ENCODE data around the gene CACNA1C.
"Not testable (repeated sequence)": the region's sequence is repeated elsewhere in the genome, so short reads cannot be mapped to it uniquely, and the experiment has no call there.

The CACNA1C gene

DNA sequence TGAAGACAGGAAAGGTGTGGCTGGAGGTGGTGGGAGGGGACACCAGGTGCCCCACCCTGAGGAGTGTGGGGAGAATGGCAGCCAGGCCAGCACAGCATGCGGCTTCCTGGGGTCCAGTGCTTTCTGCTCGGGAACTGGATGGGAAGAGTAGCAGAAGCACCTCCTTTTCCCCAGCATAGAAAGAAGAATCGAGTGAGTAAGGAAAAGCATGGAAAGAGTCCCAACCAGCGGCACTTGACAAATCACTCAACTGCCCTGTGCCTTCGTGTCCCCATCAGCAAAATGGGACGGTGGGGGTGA lies 631.2 kb downstream of the CACNA1C start:
- DNase-seq = not testable (repeated sequence)

GRCh38 chr12:2685620-2686279 lies 633.0 kb downstream of the CACNA1C start:
- not testable (repeated sequence) for DNase-seq

DNA sequence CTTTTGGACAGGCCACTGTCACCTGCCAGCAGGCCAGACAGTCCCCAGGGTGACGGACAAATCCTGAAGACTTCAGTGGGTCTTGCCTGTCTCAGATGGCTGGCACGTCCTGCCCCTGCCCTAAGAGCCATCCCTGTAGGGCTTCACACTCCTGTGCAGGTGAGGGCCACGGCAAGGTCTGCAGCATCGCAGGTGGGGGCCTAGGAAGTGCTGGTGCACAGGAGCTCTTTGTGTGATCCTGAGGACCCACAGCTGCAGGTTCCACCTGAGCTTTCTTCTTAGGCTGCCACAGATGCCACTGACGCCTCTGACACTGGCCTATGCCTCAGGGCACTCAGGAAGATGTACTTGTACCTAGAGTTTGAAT lies 633.5 kb downstream of the CACNA1C start:
- no peak for DNase-seq

GRCh38 chr12:2687058-2687457 lies 634.3 kb downstream of the CACNA1C start:
- no peak for DNase-seq

DNA sequence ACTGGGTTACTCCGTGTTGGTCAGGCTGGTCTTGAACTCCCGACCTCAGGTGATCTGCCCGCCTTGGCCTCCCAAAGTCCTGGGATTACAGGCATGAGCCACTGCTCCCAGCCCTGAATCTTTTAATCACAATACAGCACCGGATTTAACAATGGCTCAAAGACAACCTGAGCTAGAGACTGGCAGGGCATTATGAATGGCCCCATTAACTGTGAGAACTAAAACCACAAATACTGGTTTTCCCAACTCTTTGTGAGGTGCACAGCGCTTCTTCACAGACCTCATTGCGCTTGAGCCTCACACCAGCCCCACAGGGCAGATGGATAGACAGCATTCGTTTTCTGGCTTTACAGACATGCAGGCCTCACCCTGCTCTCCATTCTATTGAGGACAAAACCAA lies 634.9 kb downstream of the CACNA1C start:
- DNase-seq = no peak

DNA sequence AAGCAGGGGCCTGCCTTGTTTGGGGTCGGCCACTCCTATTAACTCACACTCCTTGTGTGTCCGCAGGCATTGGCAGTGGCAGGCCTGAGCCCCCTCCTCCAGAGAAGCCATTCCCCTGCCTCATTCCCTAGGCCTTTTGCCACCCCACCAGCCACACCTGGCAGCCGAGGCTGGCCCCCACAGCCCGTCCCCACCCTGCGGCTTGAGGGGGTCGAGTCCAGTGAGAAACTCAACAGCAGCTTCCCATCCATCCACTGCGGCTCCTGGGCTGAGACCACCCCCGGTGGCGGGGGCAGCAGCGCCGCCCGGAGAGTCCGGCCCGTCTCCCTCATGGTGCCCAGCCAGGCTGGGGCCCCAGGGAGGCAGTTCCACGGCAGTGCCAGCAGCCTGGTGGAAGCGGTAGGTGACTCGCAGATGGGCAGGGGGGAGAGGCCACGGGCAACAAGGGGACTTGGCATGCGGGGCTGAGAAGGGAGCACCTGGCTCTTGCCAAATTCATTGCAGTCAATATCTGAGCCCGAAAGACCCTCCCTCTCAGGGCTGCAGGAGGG lies 635.7 kb downstream of the CACNA1C start:
- DNase-seq = no peak

DNA sequence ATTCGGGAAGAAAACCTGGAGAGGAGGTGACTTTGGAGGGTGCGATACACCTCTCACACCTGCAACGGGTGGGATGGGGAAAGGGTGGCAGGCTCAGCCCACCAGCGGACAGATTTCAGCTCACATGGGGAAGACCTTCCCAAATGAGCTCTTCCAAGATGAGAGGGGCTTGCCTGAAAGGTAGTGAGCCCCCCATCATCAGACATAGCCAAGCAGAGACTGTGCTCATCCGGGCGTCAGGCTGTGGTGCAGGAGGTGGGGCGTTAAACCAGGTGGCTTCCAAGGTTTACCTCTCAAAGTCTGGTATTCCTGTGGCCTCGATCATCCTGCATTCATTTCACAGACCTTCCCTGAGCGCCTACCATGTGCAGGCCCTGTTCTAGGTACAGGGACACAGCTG lies 636.6 kb downstream of the CACNA1C start:
- DNase-seq = no peak

GRCh38 chr12:2689879-2690278 lies 637.1 kb downstream of the CACNA1C start:
- no peak for DNase-seq

DNA sequence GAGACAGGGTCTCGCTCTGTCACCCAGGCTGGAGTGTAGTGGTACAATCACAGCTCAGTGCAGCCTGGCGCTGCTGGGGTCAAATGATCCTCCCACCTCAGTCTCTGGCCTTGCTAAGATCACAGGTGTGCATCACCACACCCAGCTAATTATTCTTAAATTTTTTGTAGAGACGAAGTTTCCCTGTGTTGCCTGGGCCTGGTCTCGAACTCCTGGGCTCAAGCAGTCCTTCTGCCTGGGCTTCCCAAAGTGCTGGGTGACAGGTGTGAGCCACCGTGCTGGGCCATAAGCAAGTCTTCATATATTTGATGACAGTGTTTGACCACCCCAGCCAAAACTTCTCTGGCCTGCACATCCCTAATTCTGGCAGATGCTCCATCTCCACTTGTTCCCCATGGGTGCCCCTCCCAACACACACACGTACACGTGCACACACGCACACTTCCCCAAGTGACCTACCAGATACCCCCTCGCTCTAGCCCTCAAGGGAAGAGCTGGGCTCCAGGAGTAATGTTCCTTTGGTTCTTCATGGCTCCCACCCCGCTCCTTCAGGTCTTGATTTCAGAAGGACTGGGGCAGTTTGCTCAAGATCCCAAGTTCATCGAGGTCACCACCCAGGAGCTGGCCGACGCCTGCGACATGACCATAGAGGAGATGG lies 637.7 kb downstream of the CACNA1C start:
- no peak for DNase-seq

- DNase-seq = peak; percentile 38 to 42
Observed at GRCh38 chr12:2691006-2691344, 638.2 kb downstream of the CACNA1C start.

DNA sequence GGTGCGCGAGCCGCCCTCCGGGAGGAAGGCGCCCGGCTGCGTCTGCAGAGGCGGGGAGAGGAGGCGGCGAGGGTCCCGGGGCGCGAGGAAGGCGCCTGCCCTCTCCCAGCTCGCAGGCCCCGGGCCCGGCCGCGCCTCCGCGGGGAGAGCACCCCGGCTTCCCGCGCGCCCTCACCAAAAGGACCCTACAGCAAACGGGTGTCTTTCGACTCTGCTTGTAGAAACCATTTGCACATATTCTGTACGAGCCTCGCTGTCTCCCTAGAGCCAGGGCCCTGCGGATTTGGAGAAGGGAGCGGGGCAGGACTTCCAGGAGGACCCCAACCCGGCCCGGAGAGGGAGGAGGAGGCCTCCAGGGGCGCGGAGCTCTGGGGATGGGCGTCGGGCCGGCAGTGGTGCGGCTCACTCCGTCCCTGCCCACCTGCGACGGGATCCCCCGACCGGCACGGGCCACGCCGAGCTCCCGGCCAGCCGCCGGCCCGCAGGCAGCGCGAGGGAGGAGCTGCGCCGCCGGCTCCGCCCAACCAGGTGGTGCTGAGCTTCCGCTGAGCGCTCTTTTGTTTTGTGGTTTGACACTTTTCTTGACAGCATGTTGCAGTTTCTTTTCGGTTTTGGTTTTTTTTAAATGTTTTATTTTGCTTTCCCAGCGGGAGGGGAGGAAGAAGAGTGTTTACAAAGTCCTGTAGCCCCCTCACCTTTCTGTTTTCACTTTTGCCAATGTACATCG lies 638.7 kb downstream of the CACNA1C start:
- DNase-seq = peak; percentile 7 to 29

DNA sequence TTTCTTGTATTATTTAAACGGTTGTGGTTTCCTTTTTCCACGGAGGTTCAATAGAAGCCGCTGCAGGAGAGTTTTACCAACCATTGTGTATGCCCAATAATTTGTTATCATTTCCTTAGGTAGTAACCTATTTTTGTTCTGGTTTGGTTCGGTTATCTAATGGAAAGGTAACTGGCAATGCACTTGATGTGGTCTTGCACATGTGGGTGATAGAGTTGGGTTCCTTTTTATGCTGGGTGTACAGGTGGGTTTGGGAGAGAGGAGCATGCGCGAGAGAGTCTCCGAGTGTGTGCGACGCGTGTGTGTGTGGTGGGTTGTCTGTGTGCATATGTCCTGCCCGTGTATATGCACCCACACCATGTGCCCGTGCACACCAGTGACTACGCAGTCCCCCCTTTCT lies 639.3 kb downstream of the CACNA1C start:
- no peak for DNase-seq

GRCh38 chr12:2693244-2693860 lies 640.6 kb downstream of the CACNA1C start:
- no peak for DNase-seq

GRCh38 chr12:2693980-2694610 lies 641.3 kb downstream of the CACNA1C start:
- DNase-seq = no peak

- no peak for DNase-seq
Observed at GRCh38 chr12:2696136-2696535, 643.3 kb downstream of the CACNA1C start.

- no peak for DNase-seq
Observed at GRCh38 chr12:2697057-2697800, 644.4 kb downstream of the CACNA1C start.

DNA sequence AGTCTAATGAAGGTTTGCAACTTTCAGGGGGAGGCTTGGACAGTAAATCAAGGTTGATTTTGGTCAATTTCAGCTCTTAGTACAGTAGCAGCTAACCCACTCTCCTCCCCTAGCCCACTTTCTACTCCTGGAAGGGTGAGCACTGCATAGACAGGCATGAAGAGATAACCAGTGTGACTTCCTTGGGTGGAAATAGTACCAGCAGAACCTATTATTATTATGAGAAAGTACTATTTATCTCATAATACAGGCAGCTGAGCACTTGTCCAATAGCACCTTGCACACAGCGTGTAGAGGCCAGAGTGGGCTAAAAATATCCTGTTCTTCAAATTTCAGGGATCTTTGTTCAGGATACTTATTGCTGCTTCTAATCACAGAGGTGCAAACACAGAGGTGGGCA lies 645.8 kb downstream of the CACNA1C start:
- DNase-seq = no peak

DNA sequence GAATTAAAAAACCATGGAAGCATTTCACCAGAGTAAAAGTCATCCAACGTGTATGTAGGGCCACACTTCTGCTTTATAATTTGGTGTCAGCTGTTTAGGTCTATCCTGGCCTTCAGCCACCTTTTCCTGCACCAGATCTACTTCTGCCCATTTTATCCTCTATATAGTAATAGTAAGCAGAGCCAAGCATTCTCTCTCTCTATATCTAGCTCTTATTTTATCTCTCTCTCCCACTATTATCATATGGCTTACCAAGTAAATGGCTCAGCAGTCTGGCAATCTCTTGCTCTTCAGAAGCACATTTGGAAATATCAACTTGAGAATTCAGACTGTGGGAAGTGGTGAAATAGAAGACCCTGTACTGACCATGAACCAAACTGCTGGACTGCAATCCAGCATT lies 657.9 kb downstream of the CACNA1C start:
- no peak for DNase-seq

- DNase-seq = no peak
Observed at GRCh38 chr12:2719392-2719791, 666.6 kb downstream of the CACNA1C start.

DNA sequence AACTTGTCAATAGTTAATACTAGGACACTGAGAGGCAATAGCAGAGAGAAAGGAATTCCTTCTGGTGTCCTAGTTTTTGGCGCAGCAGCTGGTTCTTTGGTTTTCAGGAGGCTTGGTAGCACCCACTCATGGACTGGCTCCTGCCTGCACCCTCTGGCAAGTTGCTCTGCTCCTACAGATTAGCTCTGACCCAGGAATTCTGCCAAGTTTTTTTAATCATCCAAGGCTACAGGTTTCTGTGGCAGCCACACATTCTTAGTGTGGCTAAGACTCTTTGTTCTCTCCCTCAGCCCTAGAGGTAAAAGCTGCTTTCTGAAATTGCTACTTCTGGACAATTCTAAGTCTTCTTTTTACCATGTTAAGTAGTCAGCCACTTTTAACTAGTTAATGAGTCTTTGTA lies 670.0 kb downstream of the CACNA1C start:
- DNase-seq = no peak

- no peak for DNase-seq
Observed at GRCh38 chr12:2732290-2732689, 679.5 kb downstream of the CACNA1C start.

DNA sequence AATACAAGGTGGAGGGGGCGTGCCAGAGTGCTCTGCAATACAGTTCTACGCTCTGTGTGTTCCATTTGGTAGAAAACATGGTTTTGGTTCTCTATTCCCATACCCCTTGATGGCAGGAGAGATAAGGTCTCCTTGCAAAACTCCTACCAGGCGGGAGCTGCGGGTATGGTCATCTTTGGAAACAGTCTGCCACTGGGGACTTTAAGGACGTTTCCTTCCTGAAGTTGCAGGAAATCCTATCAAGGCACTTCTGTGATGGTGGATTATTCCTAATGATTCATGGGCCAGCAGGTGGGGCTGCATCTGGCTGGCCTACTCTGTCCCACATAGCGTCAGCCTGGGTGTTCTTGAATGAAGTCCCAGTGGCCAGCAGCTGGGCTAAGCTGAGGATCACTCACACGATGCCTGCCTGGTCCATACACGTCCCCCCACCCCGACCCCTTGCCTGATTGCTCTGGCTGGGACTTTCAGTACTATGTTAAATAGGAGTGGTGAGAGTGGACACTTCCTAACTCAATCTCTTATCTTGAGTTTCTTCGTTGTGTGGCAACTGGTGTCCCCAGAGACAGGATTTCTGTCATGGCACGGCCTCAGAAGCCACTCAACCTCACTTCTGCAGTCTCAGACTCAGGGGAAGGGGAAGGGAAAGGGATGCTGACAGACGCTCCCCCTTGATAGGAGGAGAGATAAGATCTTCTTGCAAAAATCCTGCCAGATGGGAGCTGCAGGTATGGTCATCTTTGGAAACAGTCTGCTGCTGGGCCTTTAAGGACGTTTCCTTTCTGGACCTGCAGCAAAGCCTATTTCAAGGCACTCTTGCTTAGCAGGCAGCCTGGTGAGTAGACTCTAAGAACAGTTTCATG lies 680.9 kb downstream of the CACNA1C start:
- DNase-seq = no peak

Measured in activated CD4-positive, alpha-beta T cell treated with anti-CD3 and anti-CD28 coated beads, Interleukin-2, amount 50 U/mL, for 4 hours (primary cell).